ENCODE data around the gene TEPSIN.

Gene TEPSIN

DNA sequence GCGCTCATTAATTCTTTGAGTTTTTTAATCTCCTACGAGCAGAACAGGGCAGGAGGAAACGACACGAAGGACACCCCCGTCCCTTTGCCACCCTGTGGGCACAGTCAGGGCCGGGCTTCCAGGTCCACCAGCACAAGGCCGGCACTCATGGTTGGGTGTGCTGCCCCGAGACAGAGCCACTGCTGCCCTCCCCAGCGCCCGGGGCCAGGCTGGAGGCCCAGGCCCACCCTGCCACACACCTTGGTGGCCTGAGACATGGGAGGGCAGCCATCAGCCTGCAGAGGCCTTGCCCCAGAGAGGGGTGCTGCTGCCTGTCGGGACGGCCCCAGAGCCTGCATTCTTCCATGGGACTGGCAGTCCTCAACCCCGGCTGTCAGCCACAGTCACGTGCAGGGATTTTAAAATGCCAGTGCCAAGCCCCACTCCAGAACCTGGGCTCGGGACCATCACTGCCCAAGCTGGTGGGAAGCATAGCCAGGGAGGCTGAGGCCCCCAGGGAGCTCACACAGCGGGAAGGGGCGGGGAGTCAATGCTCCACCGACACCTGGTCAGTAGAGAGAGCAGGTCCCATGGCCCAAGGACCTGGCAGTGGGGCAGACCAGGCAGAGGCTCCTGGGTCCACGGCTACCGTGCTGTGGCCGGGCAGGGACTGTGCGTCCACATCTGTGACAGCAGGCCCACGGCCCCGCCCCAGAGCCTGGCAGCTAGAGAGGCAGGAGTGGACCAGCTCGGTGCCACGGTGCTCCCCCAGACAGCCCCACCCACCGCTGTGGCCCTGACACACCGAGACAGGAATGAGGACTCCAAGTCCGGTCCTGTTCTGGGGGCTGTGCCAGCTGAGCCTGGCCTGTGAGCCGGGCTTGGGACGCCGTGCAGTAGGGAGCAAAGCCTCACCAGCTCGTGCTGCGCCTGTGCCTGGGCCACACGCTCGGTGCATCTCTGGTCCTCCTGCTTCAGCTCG is 43.6 kb downstream of the TEPSIN start:
- DNase-seq = no peak

GRCh38 chr17:81194225-81194760 is 44.6 kb downstream of the TEPSIN start:
- DNase-seq = no peak

GRCh38 chr17:81193470-81194224 is 45.2 kb downstream of the TEPSIN start:
- DNase-seq = no peak

DNA sequence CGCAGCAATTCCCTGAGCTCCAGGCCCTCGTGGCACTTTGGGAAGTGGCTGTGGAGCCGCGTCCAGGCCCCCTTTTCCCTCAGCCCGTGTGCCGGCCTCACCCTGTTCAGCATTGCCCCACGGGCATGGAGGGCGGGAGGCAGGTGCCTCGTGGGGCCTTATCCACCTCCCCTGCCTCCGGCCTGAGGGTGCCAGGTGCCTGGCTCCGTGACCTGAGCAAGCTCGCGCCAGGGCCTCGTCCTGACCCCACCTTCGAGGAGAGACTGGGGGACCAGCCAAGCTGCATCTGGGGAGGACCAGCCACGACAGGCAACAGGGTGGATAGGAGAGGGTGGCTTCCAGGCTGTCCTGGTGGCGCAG is 45.8 kb downstream of the TEPSIN start:
- DNase-seq = no peak

DNA sequence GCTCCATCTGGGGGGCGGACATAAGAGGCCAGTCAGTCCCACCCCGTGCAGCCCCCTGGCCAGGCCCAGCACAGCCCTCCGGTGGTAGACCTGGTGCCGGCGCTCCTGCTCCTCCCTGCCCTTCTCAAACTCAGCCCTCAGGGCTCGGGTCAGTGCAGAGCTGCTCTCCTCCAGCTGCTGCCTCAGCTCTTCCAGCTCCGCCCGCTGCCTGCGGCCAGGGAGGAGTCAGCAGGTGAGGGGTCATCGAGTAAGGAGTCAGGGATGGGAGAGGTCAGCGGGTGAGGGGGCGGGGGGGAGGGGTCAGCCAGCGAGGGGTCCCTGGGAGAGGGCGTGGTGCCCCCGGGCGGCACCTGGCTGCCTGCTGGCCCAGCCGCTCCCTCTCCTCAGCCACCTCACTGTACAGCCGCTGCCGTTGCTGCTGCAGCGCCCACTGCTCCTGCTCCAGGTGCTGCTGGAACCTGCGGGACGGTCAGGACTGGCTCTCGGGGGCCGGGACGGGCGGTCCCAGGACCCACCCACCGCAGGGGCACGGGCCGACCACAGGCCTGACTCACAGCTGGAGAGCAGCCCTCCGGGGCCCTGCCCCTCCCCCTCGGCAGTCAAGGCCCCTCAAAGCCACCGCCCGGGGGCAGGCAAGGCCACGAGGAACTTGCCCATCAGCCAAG is 46.3 kb downstream of the TEPSIN start:
- no peak for DNase-seq

GRCh38 chr17:81191646-81192045 is 47.2 kb downstream of the TEPSIN start:
- DNase-seq = no peak

DNA sequence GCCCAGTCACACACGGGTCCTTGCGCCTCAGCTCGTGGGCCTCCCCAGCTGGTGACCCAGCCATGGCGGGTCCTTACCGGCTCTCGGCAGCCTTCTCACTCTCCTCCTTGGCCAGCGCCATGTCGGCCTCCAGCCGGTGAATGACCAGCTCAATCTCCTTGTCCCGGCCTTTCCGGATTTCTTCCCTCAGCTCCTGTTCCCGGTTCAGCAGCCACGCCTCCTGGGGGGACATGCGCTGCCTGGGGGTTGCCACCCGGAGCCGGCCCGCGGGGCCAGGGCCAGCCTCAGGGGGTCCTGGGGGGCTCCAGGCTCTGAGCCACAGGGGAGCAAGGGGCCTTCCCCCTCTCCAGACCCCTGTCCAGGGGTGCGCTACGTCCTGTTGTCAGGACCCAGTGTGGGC is 47.7 kb downstream of the TEPSIN start:
- DNase-seq = no peak

GRCh38 chr17:81190591-81190990 is 48.3 kb downstream of the TEPSIN start:
- no peak for DNase-seq

DNA sequence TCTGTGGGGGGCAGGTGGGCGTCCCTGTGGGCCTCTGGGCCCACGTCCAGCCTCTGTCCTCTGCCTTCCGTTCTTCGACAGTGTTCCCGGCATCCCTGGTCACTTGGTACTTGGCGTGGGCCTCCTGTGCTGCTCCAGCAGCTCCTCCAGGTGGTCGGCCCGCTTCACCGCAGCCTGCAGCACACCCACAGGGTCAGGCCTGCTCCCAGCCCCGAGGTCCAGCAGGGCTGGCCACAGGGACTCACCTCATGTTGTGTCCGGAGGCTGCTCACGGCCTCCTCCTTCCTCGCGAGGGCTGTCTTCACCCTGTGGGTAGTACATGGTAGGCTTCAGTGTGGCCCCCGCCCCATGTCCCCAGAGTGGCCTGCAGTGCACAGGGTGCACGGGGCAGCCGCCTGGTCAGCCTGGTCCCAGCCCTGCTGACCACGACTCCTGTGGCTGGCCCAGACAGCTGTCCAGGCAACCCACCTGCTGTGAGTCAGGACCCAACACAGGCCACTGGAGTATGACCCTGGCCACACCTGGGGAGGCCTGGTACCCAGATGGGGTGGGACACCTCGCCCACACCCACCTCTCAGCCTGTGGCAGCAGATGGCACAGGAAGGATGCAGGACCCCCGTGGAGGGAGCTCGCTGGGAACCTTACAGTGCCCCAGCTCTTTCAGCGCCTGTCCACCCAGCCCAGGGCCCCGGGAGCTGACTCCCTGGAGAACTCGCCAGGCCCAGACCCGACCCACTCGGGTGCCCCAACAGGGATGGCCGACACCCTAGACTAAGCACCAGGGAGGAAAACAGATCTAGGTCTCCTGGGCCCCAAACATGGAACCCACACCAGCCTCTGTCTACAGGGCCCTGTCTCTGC is 49.0 kb downstream of the TEPSIN start:
- DNase-seq = no peak

DNA sequence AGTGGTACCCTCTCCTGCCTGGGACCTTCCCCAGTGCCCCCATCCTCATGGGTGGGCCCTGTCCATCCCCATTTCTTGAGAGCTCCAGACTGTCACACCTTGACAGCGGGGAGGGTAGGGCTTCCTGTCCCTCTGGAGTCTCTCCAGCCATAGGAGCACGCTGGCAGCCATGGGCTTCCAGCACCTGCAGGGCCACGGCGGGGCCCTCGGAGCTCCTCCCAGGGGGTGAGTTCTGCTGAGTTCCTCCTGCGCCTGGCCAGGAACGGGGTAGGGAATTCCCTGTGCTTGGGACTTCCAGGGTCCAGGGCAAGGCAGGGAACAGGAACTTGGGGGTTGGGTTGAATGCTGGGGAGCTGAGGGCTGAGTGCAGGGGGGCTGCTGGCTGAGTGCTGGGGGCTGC is 49.8 kb downstream of the TEPSIN start:
- no peak for DNase-seq

DNA sequence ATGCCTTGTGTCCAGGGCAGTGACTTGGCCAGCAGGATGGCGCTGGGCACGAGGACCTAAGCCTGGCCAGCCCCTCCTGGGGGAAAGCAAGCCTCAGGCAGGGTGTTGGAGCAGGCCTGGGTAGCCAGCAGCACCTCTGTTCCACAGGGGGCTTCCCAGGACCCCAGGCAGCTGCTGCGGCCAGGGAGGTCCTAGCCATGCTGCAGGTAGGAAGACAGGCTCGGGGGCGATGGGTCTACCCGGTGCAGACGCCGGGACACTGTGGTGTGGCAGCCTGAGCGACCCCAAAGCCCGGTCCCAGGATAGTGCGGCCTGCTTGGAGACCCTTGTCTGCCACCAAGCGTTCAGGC is 50.4 kb downstream of the TEPSIN start:
- DNase-seq = no peak

DNA sequence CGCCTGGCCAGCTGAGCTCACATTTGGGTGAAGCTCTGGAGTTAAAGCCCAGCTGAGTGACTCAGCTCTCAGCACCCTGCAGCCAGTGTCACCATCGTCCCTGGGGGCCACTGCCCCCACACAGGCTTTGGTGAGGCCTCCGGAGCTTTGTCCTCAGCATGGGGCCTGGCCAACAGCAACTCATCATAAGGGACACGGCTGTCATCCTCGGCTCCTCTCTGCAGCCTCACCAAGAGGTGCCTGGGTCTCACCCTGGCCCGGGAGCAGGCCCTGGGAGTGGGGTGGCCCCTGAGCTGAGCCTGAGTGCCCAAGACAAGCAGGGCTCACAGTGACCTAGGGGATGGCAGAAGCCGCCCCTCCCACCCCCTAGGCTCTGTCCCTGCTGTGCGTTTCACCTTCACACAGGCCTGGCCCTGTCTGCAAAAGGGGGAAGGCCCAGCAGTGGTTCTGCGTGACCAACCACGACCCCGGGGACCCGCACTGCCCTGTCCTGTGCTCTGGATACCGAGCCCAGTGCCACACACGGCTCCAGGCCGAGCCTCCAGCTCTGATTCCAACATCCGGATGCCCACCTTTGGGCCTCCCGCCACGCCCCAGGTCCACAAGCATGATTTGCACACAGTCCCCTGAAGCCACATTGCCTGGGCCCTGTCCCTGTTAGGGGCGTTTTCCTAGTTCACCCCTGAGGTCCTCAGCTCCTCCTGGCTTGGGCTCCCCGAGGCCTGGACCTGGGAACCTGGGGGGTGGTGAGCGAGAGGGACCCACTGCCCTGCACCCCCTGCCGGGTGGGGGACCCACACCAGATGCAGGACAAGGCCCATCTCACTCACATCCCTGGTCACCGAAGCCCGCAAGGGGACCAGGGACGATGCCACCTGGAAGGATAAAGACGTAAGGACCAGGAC is 51.0 kb downstream of the TEPSIN start:
- no peak for DNase-seq

DNA sequence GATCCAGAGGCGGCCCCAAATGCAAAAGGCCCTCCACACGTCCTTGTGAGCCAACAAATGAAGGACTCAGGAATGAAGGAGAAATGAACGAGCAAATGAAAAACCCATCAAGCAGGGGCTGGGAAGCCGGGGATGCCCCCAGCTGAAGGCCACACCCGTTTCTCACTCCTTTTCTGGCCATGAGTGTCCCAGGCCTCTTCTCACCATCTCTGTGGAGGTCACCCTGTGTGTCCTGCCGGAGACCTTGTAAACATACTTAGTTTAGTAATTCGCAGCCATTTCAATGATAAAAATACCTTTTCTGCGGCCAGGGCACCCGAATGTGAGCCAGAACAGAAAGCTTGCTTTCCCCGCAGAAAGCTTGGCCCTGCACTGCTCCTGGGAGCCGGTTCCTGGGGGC is 51.7 kb downstream of the TEPSIN start:
- no peak for DNase-seq

GRCh38 chr17:81186203-81186602 is 52.7 kb downstream of the TEPSIN start:
- no peak for DNase-seq

GRCh38 chr17:81184555-81184954 is 54.3 kb downstream of the TEPSIN start:
- no peak for DNase-seq

GRCh38 chr17:81183807-81184206 is 55.0 kb downstream of the TEPSIN start:
- no peak for DNase-seq

GRCh38 chr17:81183316-81183715 is 55.5 kb downstream of the TEPSIN start:
- no peak for DNase-seq

GRCh38 chr17:81182596-81182995 is 56.3 kb downstream of the TEPSIN start:
- no peak for DNase-seq

- DNase-seq = no peak
Observed at GRCh38 chr17:81181811-81182185, 57.1 kb downstream of the TEPSIN start.

- no peak for DNase-seq
Observed at GRCh38 chr17:81180836-81181810, 57.7 kb downstream of the TEPSIN start.

Data from hippocampal formation (tissue), 2 donors.